Uterus (tissue), 4 donors: ENCODE results near the gene ASPHD1. TPM values are rescaled to one million over a fixed set of nuclear protein-coding genes. Genes with fewer than 3 reads are reported as not detected.
A peak's percentile ranks its signal among the peaks of the same experiment; 100 is the strongest.

Experiments
- DNase-seq, 2 donors: peaks; one replicate each; pipeline ENCODE4 v3.0.0-alpha.2; 2019 to 2020
- H3K27ac ChIP-seq, 2 donors: fragments of 200-600 bp; sonication (generic); 1 replicate in 1 of 2; 2 replicates in 1 of 2; pipeline ENCODE4 v1.5.1; 2016 to 2018
- H3K27me3 ChIP-seq, 2 donors: fragments of 200-600 bp; sonication (generic); one replicate each; pipeline ENCODE4 v1.5.1; 2018 to 2019; ENCODE audit warnings: control low read depth in 1 of 2
- H3K36me3 ChIP-seq, 2 donors: fragments of 200-600 bp; sonication (generic); one replicate each; pipeline ENCODE4 v1.5.1; 2019; ENCODE audit warnings: control low read depth in 1 of 2
- H3K4me1 ChIP-seq, 2 donors: fragments of 200-600 bp; sonication (generic); one replicate each; pipeline ENCODE4 v1.5.1; 2018 to 2019; ENCODE audit warnings: control low read depth in 1 of 2
- H3K4me3 ChIP-seq, 2 donors: fragments of 200-600 bp; sonication (generic); 1 replicate in 1 of 2; 2 replicates in 1 of 2; pipeline ENCODE4 v1.5.1; 2018 to 2019; ENCODE audit warnings: mild to moderate bottlenecking in 1 of 2
- H3K9me3 ChIP-seq, 2 donors: fragments of 200-600 bp; sonication (generic); one replicate each; pipeline ENCODE4 v1.5.1; 2019; ENCODE audit warnings: control low read depth in 1 of 2
- CTCF ChIP-seq, 4 experiments: fragments of 200-600 bp in 2 of 4; fragments of 450-650 bp in 2 of 4; sonication (generic) in 2 of 4; IDR thresholded peaks; one replicate each; pipeline ENCODE4 v1.5.1; 2016 to 2019; ENCODE audit warnings: antibody characterized with exemption in 4 of 4, mild to moderate bottlenecking in 2 of 4, moderate library complexity in 1 of 4
- POLR2A ChIP-seq, 2 donors: fragments of 450-650 bp; IDR thresholded peaks; one replicate each; pipeline ENCODE4 v1.6.1; 2016; ENCODE audit warnings: antibody characterized with exemption in 2 of 2, mild to moderate bottlenecking in 1 of 2, moderate library complexity in 1 of 2
- intact Hi-C: fragments of 100-400 bp; cut with DNase I; formaldehyde crosslinking; loops from one replicate; pipeline ENCODE4 v1.15.1; 2023; ENCODE audit warnings: low total_unique reads
- total RNA-seq, 4 donors: library from RNA; depleted of rRNA in 3 of 4; stranded (reverse); fragments of >200 nt in 3 of 4; gene quantifications; one replicate each; pipeline versions ENCODE4 v1.1.0 to v1.2.4, GENCODE V29; 2014 to 2023
- donor health status: DM: yes; HTN: yes; CAD: no.

The ASPHD1 gene
- total RNA-seq, 4 donors from 2014 or later = 0.61 to 1.0 (median 1.0) TPM; not detected in 1

GRCh38 chr16:29940656-29941055 lies 40.4 kb downstream of the ASPHD1 start:
- intact Hi-C loops = no loop called here
- no peak for DNase-seq
- no peak for TF ChIP-seq CTCF (IDR thresholded peaks at IDR 0.05)
- TF ChIP-seq POLR2A (IDR thresholded peaks at IDR 0.05) = no peak
- no peak overlapping the region for H3K27ac ChIP-seq
- no peaks in the 10 kb centered on the region for H3K4me1 ChIP-seq
- no peaks in the 10 kb centered on the region for H3K27me3 ChIP-seq
- no peak overlapping the region for H3K4me3 ChIP-seq
- no peaks in the 10 kb centered on the region for H3K36me3 ChIP-seq
- H3K9me3 ChIP-seq = no peaks in the 10 kb centered on the region

- Histone ChIP-seq H3K27me3 (no peaks in the 10 kb centered on the region), H3K36me3 (no peaks in the 10 kb centered on the region), H3K4me1 (no peaks in the 10 kb centered on the region), H3K9me3 (no peaks in the 10 kb centered on the region), H3K27ac (peak overlapping the region; percentile 70 to 79), H3K4me3 (no peak overlapping the region)
- peak; percentile 74 to 81 for DNase-seq
- intact Hi-C loops = no loop called here
- peak in 1 of 4 experiments; percentile 8 for TF ChIP-seq CTCF (IDR thresholded peaks at IDR 0.05)
- TF ChIP-seq POLR2A (IDR thresholded peaks at IDR 0.05) = no peak
Observed at GRCh38 chr16:29943846-29944799, 43.8 kb downstream of the ASPHD1 start.

- no peak overlapping the region for H3K4me3 ChIP-seq
- intact Hi-C loops = no loop called here
Observed at GRCh38 chr16:29947897-29948296, 47.6 kb downstream of the ASPHD1 start.

GRCh38 chr16:29950806-29951461 lies 50.6 kb downstream of the ASPHD1 start:
- Histone ChIP-seq H3K36me3 (no peaks in the 10 kb centered on the region), H3K4me1 (no peaks in the 10 kb centered on the region), H3K27ac (no peak overlapping the region), H3K4me3 (no peak overlapping the region), H3K27me3 (no peaks in the 10 kb centered on the region), H3K9me3 (no peaks in the 10 kb centered on the region)
- no peak for TF ChIP-seq CTCF (IDR thresholded peaks at IDR 0.05)
- no peak for TF ChIP-seq POLR2A (IDR thresholded peaks at IDR 0.05)
- no peak for DNase-seq
- intact Hi-C loops = no loop called here

More at GRCh38 chr16:29947897-29948296, 47.6 kb downstream of the ASPHD1 start:
- no peaks in the 10 kb centered on the region for H3K27me3 ChIP-seq
- DNase-seq = no peak
- H3K4me1 ChIP-seq = no peaks in the 10 kb centered on the region
- H3K36me3 ChIP-seq = no peaks in the 10 kb centered on the region
- TF ChIP-seq CTCF (IDR thresholded peaks at IDR 0.05) = no peak
- no peak for TF ChIP-seq POLR2A (IDR thresholded peaks at IDR 0.05)
- H3K9me3 ChIP-seq = no peaks in the 10 kb centered on the region
- H3K27ac ChIP-seq = no peak overlapping the region
